Left hindlimb (tissue), 1 donor: Measurements from ENCODE around the gene FSIP1.

Source experiments
- DNase-seq: peaks from one replicate; pipeline ENCODE4 v3.0.0-alpha.2; 2018

The FSIP1 gene

GRCh38 chr15:39591896-39592315 lies 190.7 kb downstream of the FSIP1 start:
- DNase-seq: no peak

DNA sequence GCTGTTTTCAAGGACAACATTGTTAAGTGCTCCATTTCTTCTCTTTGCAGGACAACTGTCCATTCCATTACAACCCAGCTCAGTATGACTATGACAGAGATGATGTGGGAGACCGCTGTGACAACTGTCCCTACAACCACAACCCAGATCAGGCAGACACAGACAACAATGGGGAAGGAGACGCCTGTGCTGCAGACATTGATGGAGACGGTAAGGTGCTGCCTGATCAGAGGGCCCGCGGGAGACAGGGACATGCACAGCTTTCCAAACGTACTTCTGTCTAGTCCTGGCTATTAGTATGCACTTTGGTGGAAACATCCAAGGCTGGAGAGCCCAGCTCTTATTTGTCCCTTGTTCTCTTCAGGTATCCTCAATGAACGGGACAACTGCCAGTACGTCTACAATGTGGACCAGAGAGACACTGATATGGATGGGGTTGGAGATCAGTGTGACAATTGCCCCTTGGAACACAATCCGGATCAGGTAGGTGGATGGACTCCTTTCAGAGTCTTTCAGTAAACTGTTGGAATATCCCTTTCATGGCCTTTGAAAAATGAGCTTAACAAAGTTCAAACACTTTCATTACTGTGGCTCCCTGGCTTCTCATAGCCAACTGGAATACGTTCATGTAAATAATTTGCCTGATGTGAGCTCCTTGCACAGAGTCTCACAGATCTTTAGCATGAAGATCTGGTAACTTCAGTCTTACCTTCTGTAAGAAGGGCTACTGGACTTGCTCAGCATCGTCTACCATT lies 191.3 kb downstream of the FSIP1 start:
- no peak for DNase-seq

- no peak for DNase-seq
These were observed 192.6 kb downstream of the FSIP1 start for GRCh38 chr15:39589815-39590644.

DNA sequence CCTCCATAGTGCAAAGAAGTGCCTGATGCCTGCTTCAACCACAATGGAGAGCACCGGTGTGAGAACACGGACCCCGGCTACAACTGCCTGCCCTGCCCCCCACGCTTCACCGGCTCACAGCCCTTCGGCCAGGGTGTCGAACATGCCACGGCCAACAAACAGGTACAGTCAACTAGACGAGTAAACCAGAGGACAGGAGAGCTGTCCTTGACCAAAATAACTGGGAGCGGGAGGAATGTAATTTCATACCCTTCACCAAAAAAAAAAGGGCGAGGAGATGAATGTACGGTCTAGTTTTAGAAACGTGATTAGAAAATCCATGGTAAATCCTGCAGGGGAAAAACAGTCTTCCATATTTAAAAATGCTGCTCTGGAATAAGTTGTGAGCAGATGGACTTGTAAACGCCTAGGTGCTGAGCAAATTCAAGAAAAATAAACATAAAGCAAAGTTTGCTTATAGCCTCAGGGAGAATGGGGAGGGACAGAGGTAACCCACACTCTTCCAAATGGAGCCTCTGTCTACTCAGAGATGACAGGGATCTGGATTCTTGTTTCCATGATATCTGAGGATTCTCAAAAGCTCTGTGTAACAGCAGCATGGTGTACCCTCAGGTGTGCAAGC lies 193.3 kb downstream of the FSIP1 start:
- DNase-seq: no peak

DNA sequence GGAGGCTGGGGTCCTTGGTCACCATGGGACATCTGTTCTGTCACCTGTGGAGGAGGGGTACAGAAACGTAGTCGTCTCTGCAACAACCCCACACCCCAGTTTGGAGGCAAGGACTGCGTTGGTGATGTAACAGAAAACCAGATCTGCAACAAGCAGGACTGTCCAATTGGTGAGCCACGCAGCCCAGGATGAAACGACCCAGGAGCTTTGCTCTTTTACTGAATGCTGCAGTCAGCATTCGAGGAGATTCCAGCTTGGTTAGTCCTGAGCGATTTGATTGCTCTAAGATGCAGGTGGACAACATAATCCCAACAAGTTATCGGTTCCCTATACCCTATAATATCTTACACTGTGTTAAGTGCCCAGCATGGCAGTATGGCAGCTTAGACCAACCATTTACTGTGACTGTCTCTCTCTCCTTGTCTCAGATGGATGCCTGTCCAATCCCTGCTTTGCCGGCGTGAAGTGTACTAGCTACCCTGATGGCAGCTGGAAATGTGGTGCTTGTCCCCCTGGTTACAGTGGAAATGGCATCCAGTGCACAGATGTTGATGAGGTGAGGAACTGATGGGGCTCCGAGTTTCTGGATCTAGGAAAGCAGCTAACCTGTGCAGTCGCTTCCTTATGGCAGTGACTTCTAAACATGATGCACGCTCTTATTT lies 194.0 kb downstream of the FSIP1 start:
- DNase-seq: no peak

- DNase-seq: no peak
These were observed 194.7 kb downstream of the FSIP1 start for GRCh38 chr15:39587731-39588530.

DNA sequence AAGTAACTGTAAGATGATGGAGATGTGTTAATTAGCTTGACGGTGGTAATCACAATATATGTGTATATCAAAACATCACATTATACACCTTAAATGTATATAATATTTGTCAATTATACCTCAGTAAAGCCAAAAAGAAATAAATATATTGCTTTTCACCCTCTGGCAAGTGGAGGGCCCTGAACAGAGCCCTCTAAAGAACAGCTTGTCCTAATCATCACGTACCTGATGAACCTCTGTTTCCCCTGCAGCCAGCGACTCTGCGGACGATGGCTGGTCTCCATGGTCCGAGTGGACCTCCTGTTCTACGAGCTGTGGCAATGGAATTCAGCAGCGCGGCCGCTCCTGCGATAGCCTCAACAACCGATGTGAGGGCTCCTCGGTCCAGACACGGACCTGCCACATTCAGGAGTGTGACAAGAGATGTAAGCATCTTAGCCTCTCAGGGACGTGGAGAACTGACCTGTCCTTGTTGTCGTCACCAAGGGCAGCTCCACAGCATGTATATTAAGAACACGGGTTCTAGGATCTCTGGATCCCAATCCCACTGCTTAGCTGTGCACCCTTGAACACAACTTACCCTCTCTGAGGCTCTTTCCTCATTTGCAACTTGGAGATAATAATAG lies 195.4 kb downstream of the FSIP1 start:
- DNase-seq: no peak

GRCh38 chr15:39586387-39587095 lies 196.1 kb downstream of the FSIP1 start:
- DNase-seq: no peak

DNA sequence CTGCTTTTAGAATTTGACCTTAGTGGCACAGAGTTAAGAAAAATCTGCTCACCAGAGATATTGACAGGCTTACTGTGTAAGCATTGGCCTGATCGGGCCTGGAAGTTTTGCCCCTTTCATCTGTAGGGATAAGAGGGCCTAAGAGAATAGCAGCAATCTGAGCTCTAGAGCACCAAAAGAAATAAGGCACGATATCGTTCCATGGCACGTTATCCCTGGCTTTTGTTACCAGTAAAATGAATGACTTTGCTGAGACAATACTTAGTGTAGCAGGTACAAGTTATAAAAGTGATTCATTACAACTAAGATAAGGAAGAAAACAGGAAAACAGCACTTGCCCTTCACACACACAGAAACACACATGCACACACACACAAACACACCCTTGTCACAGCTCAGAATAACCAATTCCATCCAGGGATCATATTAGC lies 196.8 kb downstream of the FSIP1 start:
- DNase-seq: no peak

- DNase-seq: no peak
These were observed 197.2 kb downstream of the FSIP1 start for GRCh38 chr15:39585389-39585841.

- DNase-seq: no peak
These were observed 197.8 kb downstream of the FSIP1 start for GRCh38 chr15:39584662-39585388.

- DNase-seq: no peak
These were observed 198.4 kb downstream of the FSIP1 start for GRCh38 chr15:39584266-39584659.

DNA sequence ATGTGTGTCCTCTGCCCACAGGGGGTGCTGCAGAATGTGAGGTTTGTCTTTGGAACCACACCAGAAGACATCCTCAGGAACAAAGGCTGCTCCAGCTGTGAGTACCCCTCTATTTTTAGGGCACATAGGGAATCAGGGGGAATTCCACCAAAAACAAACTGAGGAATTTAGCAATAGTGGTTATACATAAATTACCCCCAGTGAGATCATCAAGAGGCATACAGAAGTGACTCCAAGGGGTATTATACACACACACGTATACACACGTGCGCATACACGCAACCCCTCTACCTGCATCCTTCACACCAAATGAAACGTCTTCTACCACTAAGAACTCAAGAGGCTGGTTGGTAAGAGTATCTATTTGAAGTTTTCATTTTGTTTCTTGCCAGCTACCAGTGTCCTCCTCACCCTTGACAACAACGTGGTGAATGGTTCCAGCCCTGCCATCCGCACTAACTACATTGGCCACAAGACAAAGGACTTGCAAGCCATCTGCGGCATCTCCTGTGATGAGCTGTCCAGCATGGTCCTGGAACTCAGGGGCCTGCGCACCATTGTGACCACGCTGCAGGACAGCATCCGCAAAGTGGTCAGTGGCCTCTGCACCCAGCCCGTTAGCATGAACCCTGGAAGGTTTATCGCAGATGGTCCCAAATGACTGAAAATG lies 198.9 kb downstream of the FSIP1 start:
- peak; percentile 48 for DNase-seq

DNA sequence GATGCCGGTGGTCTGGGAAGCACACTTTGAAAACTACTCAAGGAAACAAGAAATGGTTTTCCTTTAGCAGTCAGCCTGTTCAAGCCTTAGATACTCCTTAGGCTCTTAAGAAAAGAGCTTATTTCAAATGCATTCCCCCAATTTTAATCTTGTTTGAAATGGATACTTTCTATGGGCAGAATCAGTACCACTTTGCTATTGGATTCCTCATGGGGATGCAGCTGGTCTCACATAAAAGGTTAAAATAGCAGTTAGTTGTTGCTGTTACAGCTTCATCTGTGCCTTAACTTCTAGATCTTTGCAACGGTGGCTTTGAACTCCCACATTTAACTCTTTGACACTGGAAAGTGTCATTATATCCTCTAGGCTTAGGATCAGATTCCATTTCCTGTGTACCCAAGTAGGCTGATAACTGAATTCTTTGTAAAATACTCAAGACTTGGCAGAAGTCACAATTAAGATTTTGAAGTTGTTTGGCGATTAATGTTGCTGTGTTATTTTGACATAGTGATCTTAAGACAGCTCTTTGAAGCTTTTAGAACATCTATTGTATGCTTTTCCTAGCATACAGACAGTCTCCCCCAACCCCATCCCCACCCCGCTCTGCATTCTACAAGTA lies 199.6 kb downstream of the FSIP1 start:
- no peak for DNase-seq

- peak; percentile 60 for DNase-seq
These were observed 200.2 kb downstream of the FSIP1 start for GRCh38 chr15:39582286-39582976.

DNA sequence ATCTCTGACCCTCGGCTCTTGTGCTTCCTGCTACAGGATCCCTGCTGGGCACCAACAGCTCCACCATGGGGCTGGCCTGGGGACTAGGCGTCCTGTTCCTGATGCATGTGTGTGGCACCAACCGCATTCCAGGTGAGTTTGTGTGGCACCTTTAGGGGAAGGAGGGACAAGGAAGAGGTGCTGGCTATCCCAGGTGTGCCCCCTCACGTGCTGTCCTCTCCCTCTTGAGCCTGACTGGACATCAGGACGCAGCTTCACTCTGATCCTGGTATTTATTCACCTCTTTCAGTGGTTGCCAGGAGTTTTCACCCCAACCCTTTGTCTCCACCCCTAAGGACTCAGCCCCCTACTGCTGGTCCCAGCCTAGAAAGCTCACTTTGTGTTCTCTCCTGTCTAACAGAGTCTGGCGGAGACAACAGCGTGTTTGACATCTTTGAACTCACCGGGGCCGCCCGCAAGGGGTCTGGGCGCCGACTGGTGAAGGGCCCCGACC lies 200.8 kb downstream of the FSIP1 start:
- peak; percentile 68 for DNase-seq

DNA sequence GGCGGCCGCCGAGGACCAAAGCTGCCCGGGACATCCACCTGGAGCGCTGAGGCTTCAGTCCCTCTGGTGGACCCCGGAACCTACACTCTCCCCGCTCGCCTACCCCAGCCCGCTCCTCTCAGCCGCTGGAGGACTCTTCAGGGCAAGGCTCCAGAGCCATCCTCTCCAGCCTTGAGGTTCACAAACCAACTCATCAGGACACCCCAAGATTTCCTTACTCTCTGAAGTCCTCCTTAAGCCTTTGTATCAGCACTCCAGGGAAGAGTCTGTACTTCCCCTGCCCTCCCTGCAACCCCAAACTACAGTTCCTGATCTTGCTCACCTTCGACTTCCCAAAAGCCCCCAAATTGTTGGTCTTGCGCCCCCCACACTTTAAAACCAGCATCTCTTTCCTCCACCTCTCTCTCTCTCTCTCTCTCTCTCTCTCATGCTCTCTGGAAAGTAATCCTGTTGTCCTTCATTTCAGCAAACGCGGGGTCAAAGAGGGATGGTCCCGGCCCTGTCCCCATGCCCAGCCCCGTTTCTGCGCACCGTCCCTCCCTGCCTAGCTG lies 201.3 kb downstream of the FSIP1 start:
- DNase-seq: no peak
